Ovary (tissue), 3 donors: Measurements from ENCODE around the gene SULF2.

Experiments used
- CTCF ChIP-seq, 3 donors: fragments of 450-650 bp in 2 of 3; fragments of 200-600 bp in 1 of 3; IDR thresholded peaks; one replicate each; pipeline versions ENCODE4 v1.5.1 to v1.8.0; 2016 to 2022; ENCODE audit warnings: antibody characterized with exemption in 3 of 3, mild to moderate bottlenecking in 1 of 3
- POLR2A ChIP-seq: fragments of 450-650 bp; IDR thresholded peaks from one replicate; pipeline ENCODE4 v1.6.1; 2017; ENCODE audit warnings: antibody characterized with exemption, mild to moderate bottlenecking, moderate library complexity
- donor health status: DM: no; HTN: no; CAD: no.

- TF ChIP-seq CTCF (IDR thresholded peaks at IDR 0.05) (no peak), POLR2A (no peak)
Observed at GRCh38 chr20:47713878-47714450, 71.3 kb downstream of the SULF2 start.
